Pancreas (tissue), 10 donors: Measurements from ENCODE around the gene C5AR1. TPM values are rescaled to one million over a fixed set of nuclear protein-coding genes. Genes with fewer than 3 reads are reported as not detected.

Source experiments
- ATAC-seq, 4 donors: fragments of 200-7000 bp; cut with Tn5 transposase; one replicate each; pipeline versions ENCODE4 v1.8.0 to v1.9.1; 2020; ENCODE audit warnings: mild to moderate bottlenecking in 4 of 4, moderate library complexity in 4 of 4
- DNase-seq, 6 donors: peaks; one replicate each; pipeline ENCODE4 v3.0.0-alpha.2; 2020
- FAIRE-seq: peaks from 2 replicates; lab custom pipeline; 2012; peaks lifted over from hg19 to GRCh38; lab: Jason Lieb, UNC
- H3K27ac ChIP-seq, 4 donors: fragments of 200-600 bp; sonication (generic); 1 replicate in 3 of 4; 2 replicates in 1 of 4; pipeline versions ENCODE4 v1.5.0 to v1.8.0; 2020
- H3K27me3 ChIP-seq, 4 donors: fragments of 200-600 bp; one replicate each; pipeline ENCODE4 v1.8.0; 2021
- H3K36me3 ChIP-seq, 3 donors: fragments of 200-600 bp; sonication (generic) in 1 of 3; one replicate each; pipeline versions ENCODE4 v1.5.0 to v1.8.0; 2020 to 2021
- H3K4me1 ChIP-seq, 3 donors: fragments of 200-600 bp; one replicate each; pipeline ENCODE4 v1.8.0; 2021
- H3K4me3 ChIP-seq, 4 donors: fragments of 200-600 bp; sonication (generic) in 2 of 4; one replicate each; pipeline versions ENCODE4 v1.5.0 to v1.8.0; 2020 to 2021
- H3K9me3 ChIP-seq, 4 donors: fragments of 200-600 bp; one replicate each; pipeline ENCODE4 v1.8.0; 2021
- WGBS, 2 donors: extraction: QIAGEN DNeasy Blood & Tissue Kit; methylation state at CpG; one replicate each; pipeline ENCODE4 v1.1.7; 2013; 5-methylcytosine and 5-hydroxymethylcytosine counted together
- intact Hi-C, 3 donors: fragments of 100-400 bp; cut with DNase I; formaldehyde crosslinking; loops; one replicate each; pipeline versions ENCODE4 v1.11.1 to v1.14.2; 2022
- polyA plus RNA-seq, 2 donors: library from polyadenylated mRNA; stranded (reverse); fragments of 200-250 nt; gene quantifications; one replicate each; pipeline ENCODE4 v1.2.3, GENCODE V29; 2013
- total RNA-seq, 6 donors: library from RNA; stranded (reverse); fragmentation: NEBNext Ultra II Directional in 4 of 6; extraction: Animal tissue kit (Norgen Biotek cat#: 25700) in 4 of 6; gene quantifications; one replicate each; pipeline versions ENCODE4 v1.2.1 to v1.2.4, GENCODE V29; 2021 to 2023
- TF ChIP-seq, protein P1 (sequence below), 4 donors: fragments of 200-600 bp; sonication (generic) in 3 of 4; IDR thresholded peaks; one replicate each; pipeline versions ENCODE4 v1.5.0 to v1.8.0; 2021; ENCODE audit warnings: antibody characterized with exemption in 4 of 4
- donor health status: healthy with polysubstance abuse.
- donor health status: DM: no; HTN: no; CAD: no; lungs with moderate emphysema.
- donor health status: DM: no; HTN: no; CAD: no.
- donor health status: control.
- donor health status: control.
- donor health status: Bipolar disorder and iron deficiency.
- donor health status: DM: yes; HTN: yes; CAD: no.
- donor health status: DM: no; HTN: no; CAD: no.
- donor health status: DM: no; HTN: no; CAD: no.
- donor health status: DM: yes; HTN: yes; CAD: no.

C5AR1 gene
- total and polyA plus RNA-seq, 8 donors, result 1.2 to 10.4 (median 4.2) TPM

- Histone ChIP-seq H3K9me3 (no peaks in the 10 kb centered on the region), H3K4me3 (peak overlapping the region; percentile 46 to 81 (median 58)), H3K27me3 (no peaks in the 10 kb centered on the region), H3K27ac (peak overlapping the region; percentile 97 to 98 (median 97)), H3K36me3 (peaks cover 0 to 16% (median 11%) of the 10 kb centered on the region in 3 donors), H3K4me1 (peaks cover 0 to 12% (median 0%) of the 10 kb centered on the region in 3 donors)
- ATAC-seq, result peak in 1 of 4 donors; percentile 0
- DNase-seq, result peak in 3 of 6 donors; percentile 64 to 75 (median 66)
- TF ChIP-seq, protein P1, sequence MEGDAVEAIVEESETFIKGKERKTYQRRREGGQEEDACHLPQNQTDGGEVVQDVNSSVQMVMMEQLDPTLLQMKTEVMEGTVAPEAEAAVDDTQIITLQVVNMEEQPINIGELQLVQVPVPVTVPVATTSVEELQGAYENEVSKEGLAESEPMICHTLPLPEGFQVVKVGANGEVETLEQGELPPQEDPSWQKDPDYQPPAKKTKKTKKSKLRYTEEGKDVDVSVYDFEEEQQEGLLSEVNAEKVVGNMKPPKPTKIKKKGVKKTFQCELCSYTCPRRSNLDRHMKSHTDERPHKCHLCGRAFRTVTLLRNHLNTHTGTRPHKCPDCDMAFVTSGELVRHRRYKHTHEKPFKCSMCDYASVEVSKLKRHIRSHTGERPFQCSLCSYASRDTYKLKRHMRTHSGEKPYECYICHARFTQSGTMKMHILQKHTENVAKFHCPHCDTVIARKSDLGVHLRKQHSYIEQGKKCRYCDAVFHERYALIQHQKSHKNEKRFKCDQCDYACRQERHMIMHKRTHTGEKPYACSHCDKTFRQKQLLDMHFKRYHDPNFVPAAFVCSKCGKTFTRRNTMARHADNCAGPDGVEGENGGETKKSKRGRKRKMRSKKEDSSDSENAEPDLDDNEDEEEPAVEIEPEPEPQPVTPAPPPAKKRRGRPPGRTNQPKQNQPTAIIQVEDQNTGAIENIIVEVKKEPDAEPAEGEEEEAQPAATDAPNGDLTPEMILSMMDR (IDR thresholded peaks at IDR 0.05), result no peak
- WGBS, 2 donors, result 46 to 50% methylated on average over 38 to 42 of the region's 42 CpGs
- no peak for FAIRE-seq
- intact Hi-C loops, result no loop called here
Observed at GRCh38 chr19:47272448-47273312, 37.0 kb upstream of the C5AR1 start.

- peaks cover 0 to 12% (median 11%) of the 10 kb centered on the region in 3 donors for H3K36me3 ChIP-seq
- H3K27me3 ChIP-seq, result no peaks in the 10 kb centered on the region
- ATAC-seq (peak; percentile 79 to 89 (median 82)), FAIRE-seq (no peak), DNase-seq (peak; percentile 89 to 96 (median 92))
- H3K4me3 ChIP-seq, result peak overlapping the region; percentile 46 to 81 (median 58)
- H3K27ac ChIP-seq, result peak overlapping the region; percentile 97 to 98 (median 97)
- intact Hi-C loops, result no loop called here
- H3K9me3 ChIP-seq, result no peaks in the 10 kb centered on the region
- peaks cover 0 to 12% (median 0%) of the 10 kb centered on the region in 3 donors for H3K4me1 ChIP-seq
- TF ChIP-seq, protein P1 (IDR thresholded peaks at IDR 0.05), result no peak
- 1 to 2% methylated on average over 49 to 54 of the region's 54 CpGs for WGBS, 2 donors
Observed at GRCh38 chr19:47273313-47274070, 36.2 kb upstream of the C5AR1 start.

DNA sequence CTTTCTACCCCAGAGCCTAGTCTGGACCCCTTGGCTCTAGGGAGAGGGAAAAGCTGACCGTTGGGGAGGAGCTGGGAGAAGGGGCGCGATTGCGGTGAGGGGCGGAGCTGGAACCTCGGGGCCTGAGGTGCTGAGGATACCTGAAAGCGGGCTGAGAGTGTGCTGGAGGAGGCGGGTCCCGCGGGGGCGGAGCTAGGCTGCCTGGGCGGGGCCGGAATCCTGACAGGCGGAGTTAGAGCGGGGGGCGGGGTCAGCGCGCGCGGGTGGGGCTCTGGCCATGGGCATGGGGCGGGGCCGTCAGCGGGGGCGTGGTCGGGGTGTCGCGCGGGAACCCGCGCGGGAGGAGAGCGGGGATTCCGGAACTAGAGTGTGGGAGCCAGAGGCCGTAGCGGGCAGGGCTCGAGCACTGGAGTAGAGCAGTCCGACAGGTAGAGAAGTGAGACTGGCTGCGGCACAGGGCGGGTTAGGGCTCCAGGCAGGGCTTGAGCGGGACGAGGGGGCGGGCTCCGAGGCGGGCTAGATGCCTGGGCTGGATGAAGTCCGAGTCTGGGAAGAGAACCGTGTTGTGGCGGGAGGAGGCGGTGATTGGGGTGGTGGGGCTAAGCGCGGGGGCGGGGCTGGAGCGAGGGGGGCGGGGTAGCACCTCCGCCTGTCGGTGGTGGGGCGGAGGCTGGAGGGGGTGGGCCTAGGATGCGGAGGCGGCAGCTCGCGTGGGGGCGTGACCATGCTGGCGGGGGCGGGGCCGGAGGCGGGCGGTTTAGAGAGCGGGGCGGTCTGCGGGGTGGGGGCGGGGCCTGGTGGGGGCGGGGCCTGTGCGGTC, 35.4 kb upstream of the C5AR1 start, which contains the start of gene INAFM1:
Gene INAFM1 (plus strand): TSS at position 815 of the 820 bp plus-strand sequence. CDS start 35 bp downstream, outside the sequence.
- peak; percentile 84 to 92 (median 86) for ATAC-seq
- FAIRE-seq, result no peak
- DNase-seq, result peak; percentile 96 to 100 (median 99)
- WGBS, 2 donors, result 1% methylated on average over 43 to 67 of the region's 72 CpGs
- no peaks in the 10 kb centered on the region for H3K9me3 ChIP-seq
- H3K36me3 ChIP-seq, result peaks cover 0 to 12% (median 11%) of the 10 kb centered on the region in 3 donors
- H3K4me3 ChIP-seq, result peak within 1 kb of the TSS; percentile 46 to 81 (median 58)
- H3K27ac ChIP-seq, result peak within 1 kb of the TSS; percentile 97 to 98 (median 97)
- TF ChIP-seq, protein P1 (IDR thresholded peaks at IDR 0.05), result no peak
- no peaks in the 10 kb centered on the region for H3K27me3 ChIP-seq
- intact Hi-C loops, result no loop called here
- peaks cover 0 to 12% (median 0%) of the 10 kb centered on the region in 3 donors for H3K4me1 ChIP-seq
